AG04450 (cell line): ENCODE data around the gene TRIM45. TPM values are rescaled to one million over a fixed set of nuclear protein-coding genes. Genes with fewer than 3 reads are reported as not detected.
A peak's percentile ranks its signal among the peaks of the same experiment; 100 is the strongest.

Source experiments
- CTCF ChIA-PET: fragments of 300-600, 350-600 bp; formaldehyde crosslinking; extraction: SDS; loops from one replicate; lab custom pipeline; 2022; ENCODE audit warnings: antibody characterized with exemption, inconsistent platforms; lab: Charles Lee
- POLR2A ChIA-PET: fragments of 350-600 bp; formaldehyde crosslinking; extraction: SDS; loops from one replicate; lab custom pipeline; 2021; ENCODE audit warnings: antibody characterized with exemption, inconsistent platforms; lab: Yijun Ruan, JAX
- DNase-seq: peaks from one replicate; pipeline ENCODE4 v3.0.0-alpha.2; 2011; ENCODE audit warnings: low read depth, low spot score
- H3K27ac ChIP-seq: one replicate; pipeline ENCODE4 v1.5.1; 2012; ENCODE audit warnings: low read depth, low read length, control low read depth
- H3K27me3 ChIP-seq: one replicate; pipeline ENCODE4 v1.6.0; 2012; ENCODE audit warnings: low read length; ENCODE audit not compliant: control insufficient read depth, insufficient read depth
- H3K4me3 ChIP-seq: 2 replicates; pipeline ENCODE4 v1.5.1; 2011; ENCODE audit warnings: mild to moderate bottlenecking, low read depth, low read length, control low read depth
- H3K9me3 ChIP-seq: 2 replicates; pipeline ENCODE4 v1.5.1; 2012; ENCODE audit warnings: low read length; ENCODE audit not compliant: control insufficient read depth, insufficient read depth
- polyA plus RNA-seq: library from polyadenylated mRNA; depleted of rRNA; stranded (reverse); fragments of >200 nt; gene quantifications from 2 replicates; pipeline ENCODE4 v1.2.3, GENCODE V29; 2011
- TF ChIP-seq, protein P1 (sequence below): IDR thresholded peaks from 2 replicates; pipeline ENCODE4 v1.5.1; 2011; ENCODE audit warnings: low read depth, low read length, control low read depth, inconsistent platforms

Gene TRIM45
- polyA plus RNA-seq, 1 experiment = 4.8 TPM

DNA sequence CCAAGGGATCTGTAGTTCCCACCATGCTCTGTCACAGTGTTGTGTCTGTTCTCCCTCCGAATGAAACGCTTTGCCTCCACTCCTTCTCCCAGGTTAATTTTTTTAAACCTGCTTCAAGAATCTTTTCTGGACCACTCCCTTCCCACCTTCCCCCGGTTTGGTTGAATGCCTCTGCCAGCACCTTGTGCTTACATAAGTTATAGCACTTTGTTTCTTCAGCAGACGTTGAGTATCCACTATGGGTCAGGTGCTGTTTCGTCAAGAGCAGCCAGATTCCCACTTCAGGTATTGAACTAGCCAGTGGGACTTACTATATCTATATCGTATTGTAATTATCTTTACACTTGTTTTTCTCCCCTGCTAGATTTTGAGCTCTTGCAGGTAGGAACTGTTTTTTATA lies 33.9 kb downstream of the TRIM45 start:
- no peak for DNase-seq
- ChIA-PET POLR2A (no interaction called here), CTCF (interaction anchor here (0.8 to 2.1 kb wide), 3 partner anchors 13 to 425 kb away, joined by 3 to 6 read pairs (median 4); no protein-coding TSS in a partner anchor)

GRCh38 chr1:117084231-117084630 lies 37.3 kb downstream of the TRIM45 start:
- H3K9me3 ChIP-seq = no peaks in the 10 kb centered on the region
- CTCF ChIA-PET = no interaction called here
- H3K27me3 ChIP-seq = no peaks in the 10 kb centered on the region
- no peak for DNase-seq
- POLR2A ChIA-PET = no interaction called here
- no peak overlapping the region for H3K27ac ChIP-seq
- H3K4me3 ChIP-seq = no peak overlapping the region
- TF ChIP-seq, protein P1, sequence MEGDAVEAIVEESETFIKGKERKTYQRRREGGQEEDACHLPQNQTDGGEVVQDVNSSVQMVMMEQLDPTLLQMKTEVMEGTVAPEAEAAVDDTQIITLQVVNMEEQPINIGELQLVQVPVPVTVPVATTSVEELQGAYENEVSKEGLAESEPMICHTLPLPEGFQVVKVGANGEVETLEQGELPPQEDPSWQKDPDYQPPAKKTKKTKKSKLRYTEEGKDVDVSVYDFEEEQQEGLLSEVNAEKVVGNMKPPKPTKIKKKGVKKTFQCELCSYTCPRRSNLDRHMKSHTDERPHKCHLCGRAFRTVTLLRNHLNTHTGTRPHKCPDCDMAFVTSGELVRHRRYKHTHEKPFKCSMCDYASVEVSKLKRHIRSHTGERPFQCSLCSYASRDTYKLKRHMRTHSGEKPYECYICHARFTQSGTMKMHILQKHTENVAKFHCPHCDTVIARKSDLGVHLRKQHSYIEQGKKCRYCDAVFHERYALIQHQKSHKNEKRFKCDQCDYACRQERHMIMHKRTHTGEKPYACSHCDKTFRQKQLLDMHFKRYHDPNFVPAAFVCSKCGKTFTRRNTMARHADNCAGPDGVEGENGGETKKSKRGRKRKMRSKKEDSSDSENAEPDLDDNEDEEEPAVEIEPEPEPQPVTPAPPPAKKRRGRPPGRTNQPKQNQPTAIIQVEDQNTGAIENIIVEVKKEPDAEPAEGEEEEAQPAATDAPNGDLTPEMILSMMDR = no peak

More for the DNA sequence above, 33.9 kb downstream of the TRIM45 start:
- H3K27ac ChIP-seq = no peak overlapping the region
- no peaks in the 10 kb centered on the region for H3K27me3 ChIP-seq
- no peak overlapping the region for H3K4me3 ChIP-seq
- TF ChIP-seq, protein P1 = no peak
- no peaks in the 10 kb centered on the region for H3K9me3 ChIP-seq

DNA sequence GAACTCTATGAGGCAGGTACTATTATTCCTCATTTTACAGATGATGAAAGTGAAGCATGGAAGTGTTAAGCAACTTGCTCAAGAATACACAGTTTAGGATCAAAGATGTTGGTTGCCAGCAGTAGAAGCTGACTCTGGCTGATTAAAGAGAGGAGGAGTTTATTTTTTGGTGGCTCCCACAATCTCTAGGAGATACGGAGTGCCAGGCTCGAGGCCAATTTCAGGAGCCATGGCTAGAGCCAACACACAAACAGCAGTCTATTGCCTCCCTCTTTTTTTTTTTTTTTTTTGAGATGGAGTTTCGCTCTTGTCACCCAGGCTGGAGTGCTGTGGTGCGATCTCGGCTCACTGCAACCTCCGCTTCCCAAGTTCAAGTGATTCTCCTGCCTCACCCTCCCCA lies 41.8 kb downstream of the TRIM45 start:
- POLR2A ChIA-PET = no interaction called here
- no peaks in the 10 kb centered on the region for H3K9me3 ChIP-seq
- no peak overlapping the region for H3K27ac ChIP-seq
- TF ChIP-seq, protein P1 = no peak
- CTCF ChIA-PET = interaction anchor here (1.1 to 2.7 kb wide), 2 partner anchors 12 to 205 kb away, joined by 4 to 11 read pairs; no protein-coding TSS in a partner anchor
- DNase-seq = no peak
- H3K4me3 ChIP-seq = no peak overlapping the region
- H3K27me3 ChIP-seq = no peaks in the 10 kb centered on the region

- H3K9me3 ChIP-seq = no peaks in the 10 kb centered on the region
- TF ChIP-seq, protein P1 = no peak
- H3K27me3 ChIP-seq = no peaks in the 10 kb centered on the region
- no peak for DNase-seq
- H3K27ac ChIP-seq = peak overlapping the region; percentile 74
- ChIA-PET POLR2A (interaction anchor here (1.0 kb wide), 1 partner anchor 16 kb away, joined by 11 read pairs; no protein-coding TSS in a partner anchor), CTCF (interaction anchor here (1.3 to 1.5 kb wide), 5 partner anchors 10 to 207 kb away, joined by 3 to 9 read pairs (median 7); no protein-coding TSS in a partner anchor)
- no peak overlapping the region for H3K4me3 ChIP-seq
These were observed 44.3 kb downstream of the TRIM45 start for GRCh38 chr1:117077267-117077666.

DNA sequence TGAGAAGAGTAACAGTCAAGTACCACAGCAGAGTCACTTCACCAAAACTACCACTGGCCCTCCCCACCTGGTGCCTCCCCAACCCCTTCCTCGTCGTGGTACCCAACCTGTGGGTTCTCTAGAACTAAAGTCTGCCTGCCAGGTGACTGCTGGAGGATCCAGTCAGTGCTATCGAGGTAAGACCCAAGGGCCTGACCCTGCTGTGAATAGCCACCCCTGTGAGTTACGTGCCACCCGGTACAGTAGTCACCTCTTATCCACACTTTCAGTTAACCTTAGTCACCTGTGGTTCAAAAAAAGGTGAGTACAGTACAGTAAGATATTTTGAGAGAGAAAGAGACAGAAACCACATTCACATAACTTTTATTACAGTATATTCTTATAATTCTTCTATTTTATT lies 44.9 kb downstream of the TRIM45 start:
- no peak overlapping the region for H3K27ac ChIP-seq
- no peak for DNase-seq
- no peak overlapping the region for H3K4me3 ChIP-seq
- ChIA-PET POLR2A (interaction anchor here (1.0 kb wide), 1 partner anchor 16 kb away, joined by 11 read pairs; no protein-coding TSS in a partner anchor), CTCF (interaction anchor here (1.2 to 12.8 kb wide), 7 partner anchors 9 to 211 kb away, joined by 3 to 381 read pairs (median 7); no protein-coding TSS in a partner anchor)
- no peaks in the 10 kb centered on the region for H3K27me3 ChIP-seq
- TF ChIP-seq, protein P1 = no peak
- H3K9me3 ChIP-seq = no peaks in the 10 kb centered on the region
